ENCODE measurements around the gene THOC5. TPM values are rescaled to one million over a fixed set of nuclear protein-coding genes. Genes with fewer than 3 reads are reported as not detected.
A peak's percentile ranks its signal among the peaks of the same experiment; 100 is the strongest.

THOC5 gene
- total and polyA plus RNA-seq, 2 of the 4 experiments (the other 2 are of a cell fraction) = 68.4 to 73.7 TPM

- no peaks in the 10 kb centered on the region for H3K4me1 ChIP-seq (ENCODE audit: control insufficient read depth, insufficient read depth, low read length)
- ChIA-PET POLR2A (ENCODE audit: unreplicated experiment) (no interaction called here), CTCF (no interaction called here)
- H2BK5ac ChIP-seq (ENCODE audit: low read depth, low read length, poor library complexity, severe bottlenecking) = no peak overlapping the region
- dilution Hi-C loops (cut with HindIII; ENCODE audit: low sequenced_read_pairs, unreplicated experiment) (no loop called here), intact Hi-C loops (cut with micrococcal nuclease) (no loop called here), in situ Hi-C loops (cut with MboI; ENCODE audit: low sequenced_read_pairs) (no loop called here)
- H3K4me2 ChIP-seq (ENCODE audit: low read depth, low read length) = no peak overlapping the region
- H3K27ac ChIP-seq (ENCODE audit: insufficient read depth, low read length) = no peak overlapping the region
- H2BK15ac ChIP-seq (ENCODE audit: low read depth, low read length) = no peak overlapping the region
- TF ChIP-seq RCOR1 (IDR thresholded peaks at IDR 0.05; ENCODE audit: insufficient replicate concordance, low read length) (no peak), FOS (IDR thresholded peaks at IDR 0.05; ENCODE audit: low read depth, low read length) (no peak), MXI1 (IDR thresholded peaks at IDR 0.05; ENCODE audit: borderline replicate concordance, low read depth, low read length) (no peak), MAZ (IDR thresholded peaks at IDR 0.05; ENCODE audit: borderline replicate concordance, low read depth, low read length) (peak; percentile 16; the same call in 1 of the 2 replicates), CEBPB (IDR thresholded peaks at IDR 0.05; ENCODE audit: low read depth, low read length) (no peak)
- H4K5ac ChIP-seq (ENCODE audit: low read depth, low read length) = no peak overlapping the region
- no peaks in the 10 kb centered on the region for H3K36me3 ChIP-seq (ENCODE audit: control insufficient read depth, insufficient read depth, low read length)
- no peak overlapping the region for H3K23ac ChIP-seq (ENCODE audit: low read depth, low read length)
- 7% methylated on average over 5 of the region's 21 CpGs; no CpG with 5 or more reads in 1 of the 2 experiments for WGBS, 2 experiments (ENCODE audit: extremely low coverage in 2 of 2, insufficient read length in 1 of 2)
- ATAC-seq (ENCODE audit: low read depth) (peak; percentile 67), DNase-seq (no peak)
- peaks cover 70% of the 10 kb centered on the region for H3K27me3 ChIP-seq (ENCODE audit: control insufficient read depth, insufficient read depth, low read length)
- H3K56ac ChIP-seq (ENCODE audit: extremely low read depth, insufficient read depth, low read length) = no peak overlapping the region
- no peak overlapping the region for H3K4ac ChIP-seq (ENCODE audit: low read depth, low read length)
- H2BK20ac ChIP-seq (ENCODE audit: low read depth, low read length) = no peak overlapping the region
- no peak overlapping the region for H3K9ac ChIP-seq (ENCODE audit: low read depth, low read length)
- H2AK5ac ChIP-seq (ENCODE audit: low read depth, low read length) = no peak overlapping the region
- no peak overlapping the region for H3K18ac ChIP-seq (ENCODE audit: low read depth, low read length)
- no peaks in the 10 kb centered on the region for H3K9me1 ChIP-seq (ENCODE audit: insufficient read depth, low read length)
- H4K91ac ChIP-seq (ENCODE audit: insufficient read depth, low read depth, low read length) = no peak overlapping the region
- no peak overlapping the region for H2BK120ac ChIP-seq (ENCODE audit: low read depth, low read length)
- H4K8ac ChIP-seq (ENCODE audit: low read depth in 2 of 2, low read length in 2 of 2) = no peak overlapping the region
- H3K4me3 ChIP-seq (ENCODE audit: insufficient read depth, low read depth, low read length) = no peak overlapping the region
- H2AFZ ChIP-seq (replicated peaks; ENCODE audit: low read length, poor library complexity) = no peak overlapping the region
- no TSS peak for BruUV-seq (replicated peaks)
- no peaks in the 10 kb centered on the region for H3K9me3 ChIP-seq (ENCODE audit: control insufficient read depth, insufficient read depth, low read length)
- H4K20me1 ChIP-seq (ENCODE audit: insufficient read depth, low read length) = peaks cover 13% of the 10 kb centered on the region; the same call in 1 of the 2 replicates
- no peak overlapping the region for H2AK9ac ChIP-seq (replicated peaks; ENCODE audit: low read depth, low read length, poor library complexity)
- H3K79me1 ChIP-seq (ENCODE audit: low read depth in 1 of 2, low read length in 2 of 2) = no peaks in the 10 kb centered on the region
- no peak overlapping the region for H3K14ac ChIP-seq (replicated peaks; ENCODE audit: low read depth, low read length)
These were observed 75.0 kb downstream of the THOC5 start for GRCh38 chr22:29478326-29479276.
